ENCODE results near the gene PLXNA1.

PLXNA1 gene

DNA sequence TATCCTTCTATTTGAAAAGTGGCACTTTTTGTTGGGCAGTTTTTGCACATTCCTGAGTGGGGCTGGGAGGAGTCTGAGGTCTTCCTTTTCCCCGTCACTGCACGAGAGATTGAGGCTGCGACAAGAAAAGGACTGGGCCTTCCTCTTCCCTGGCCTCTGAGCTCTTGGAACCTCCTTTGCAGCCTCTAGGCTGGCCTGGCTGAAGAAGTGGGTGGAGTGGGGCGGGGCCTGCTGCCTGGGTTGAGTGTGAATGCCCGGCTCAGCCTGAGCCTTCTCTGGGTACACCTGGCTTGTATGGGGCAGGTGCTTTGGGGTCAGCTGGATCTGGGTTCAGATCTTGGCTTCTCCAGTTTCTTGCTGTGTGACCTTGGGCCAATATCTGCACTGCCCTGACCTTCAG, 43.1 kb downstream of the PLXNA1 start:
- DNase-seq, result no peak

DNA sequence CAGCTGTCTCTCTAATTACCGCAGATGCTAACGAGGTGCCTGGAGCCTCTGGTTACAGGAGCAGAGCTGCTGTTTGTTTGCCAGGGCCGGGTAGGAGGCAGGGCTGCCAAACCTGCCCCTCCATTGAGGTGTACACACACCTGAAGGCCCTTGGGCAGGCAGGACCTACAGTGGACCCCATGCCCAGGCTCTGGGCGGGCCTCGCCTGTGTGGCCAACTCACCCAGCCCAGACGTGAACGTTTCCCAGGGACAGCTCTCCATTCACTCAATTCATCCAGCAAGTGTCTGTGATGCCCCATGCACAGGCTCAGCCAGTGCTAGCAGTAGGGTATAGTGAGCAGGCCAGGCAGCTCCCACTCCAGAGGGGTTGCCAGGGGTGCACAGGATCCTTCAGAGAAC, 43.7 kb downstream of the PLXNA1 start:
- no peak for DNase-seq

DNA sequence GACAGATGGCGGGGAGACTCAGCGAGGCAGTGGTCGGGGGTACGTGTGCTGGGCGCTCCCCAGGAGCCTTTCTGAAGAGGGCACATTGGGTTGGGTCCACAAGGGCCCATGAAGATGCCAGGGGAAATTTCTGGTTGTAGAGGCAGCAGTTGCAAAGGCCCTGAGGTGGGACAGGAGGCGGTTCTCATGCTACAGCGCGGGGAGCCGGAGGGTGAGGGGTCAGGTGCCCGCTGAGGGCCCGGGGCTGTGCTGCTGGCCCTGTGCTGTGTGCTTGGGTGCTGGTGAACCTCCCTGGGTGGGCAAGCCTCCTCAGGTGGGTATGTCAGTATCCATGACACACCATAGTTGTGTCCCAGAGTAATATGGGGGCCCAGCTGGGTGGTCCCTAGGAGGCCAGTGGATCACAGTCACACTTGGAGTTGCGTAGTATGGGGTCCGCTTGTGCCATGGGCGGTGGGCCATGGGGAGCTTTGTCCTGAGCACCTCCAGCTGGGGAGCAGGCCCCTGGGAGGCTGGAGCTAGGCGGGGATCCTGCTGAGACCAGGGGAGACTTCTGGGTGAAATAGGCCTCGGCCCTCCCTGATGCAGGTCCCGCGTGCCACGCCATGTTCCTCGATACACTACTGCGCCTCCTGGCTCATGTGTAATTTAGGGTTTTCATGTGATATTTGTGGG, 44.3 kb downstream of the PLXNA1 start:
- DNase-seq, result no peak

DNA sequence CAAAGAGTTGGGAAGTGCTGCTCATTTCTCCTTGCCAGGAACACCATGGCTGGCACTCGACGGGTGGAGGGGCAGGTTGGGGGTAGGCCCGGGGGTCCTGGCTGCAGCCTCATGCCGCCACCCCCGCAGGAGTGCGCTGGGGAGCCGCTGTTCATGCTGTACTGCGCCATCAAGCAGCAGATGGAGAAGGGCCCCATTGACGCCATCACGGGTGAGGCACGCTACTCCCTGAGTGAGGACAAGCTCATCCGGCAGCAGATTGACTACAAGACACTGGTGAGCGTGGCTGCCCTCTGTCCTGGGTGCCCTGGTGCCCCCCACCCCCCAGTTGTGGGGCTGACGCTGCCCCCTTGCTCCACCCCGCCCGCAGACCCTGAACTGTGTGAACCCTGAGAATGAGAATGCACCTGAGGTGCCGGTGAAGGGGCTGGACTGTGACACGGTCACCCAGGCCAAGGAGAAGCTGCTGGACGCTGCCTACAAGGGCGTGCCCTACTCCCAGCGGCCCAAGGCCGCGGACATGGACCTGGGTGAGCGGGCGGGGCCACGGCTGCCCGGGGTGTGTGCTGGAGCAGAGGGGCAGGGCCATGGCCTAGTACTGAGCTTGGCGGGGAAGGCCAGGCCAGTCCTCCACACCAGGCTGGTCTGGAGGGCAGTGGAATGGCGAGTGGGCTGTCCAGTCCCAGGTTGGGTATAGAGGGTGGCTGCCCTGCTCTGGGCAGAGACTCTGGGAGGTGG, 45.1 kb downstream of the PLXNA1 start:
- DNase-seq, result no peak

DNA sequence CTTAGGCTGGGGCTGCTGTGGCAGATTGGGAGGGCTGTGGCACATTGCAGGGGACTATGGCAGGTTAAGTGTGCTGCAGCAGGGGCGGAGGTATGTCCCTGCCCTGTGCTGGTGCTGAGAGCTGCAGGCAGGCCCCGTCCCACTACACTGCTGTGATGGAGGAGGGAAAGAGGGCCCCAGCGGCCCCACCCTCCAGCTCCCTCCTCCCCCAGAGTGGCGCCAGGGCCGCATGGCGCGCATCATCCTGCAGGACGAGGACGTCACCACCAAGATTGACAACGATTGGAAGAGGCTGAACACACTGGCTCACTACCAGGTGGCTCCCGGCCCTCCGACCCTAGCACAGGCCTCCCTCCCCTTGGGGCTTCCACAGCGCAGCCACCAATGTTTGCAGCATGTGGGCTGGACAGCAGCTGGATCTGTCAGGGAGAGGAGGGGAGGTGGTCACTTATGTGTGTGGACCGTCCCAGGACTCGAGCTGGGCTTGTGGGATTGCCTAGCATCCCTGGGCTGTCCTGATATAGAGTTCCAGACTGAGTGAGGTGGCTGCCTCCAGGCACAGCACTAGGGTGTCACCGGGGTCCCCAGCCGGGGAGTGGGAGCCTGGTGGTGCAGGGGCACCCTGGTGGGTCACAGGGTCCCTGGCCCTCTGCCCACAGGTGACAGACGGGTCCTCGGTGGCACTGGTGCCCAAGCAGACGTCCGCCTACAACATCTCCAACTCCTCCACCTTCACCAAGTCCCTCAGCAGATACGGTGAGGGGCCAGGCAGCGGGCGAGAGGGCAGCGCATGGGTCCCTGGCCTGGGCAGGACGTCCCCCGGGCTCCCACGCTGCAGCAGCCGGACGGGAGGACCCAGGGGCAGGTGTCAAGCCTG, 46.1 kb downstream of the PLXNA1 start:
- DNase-seq, result no peak

DNA sequence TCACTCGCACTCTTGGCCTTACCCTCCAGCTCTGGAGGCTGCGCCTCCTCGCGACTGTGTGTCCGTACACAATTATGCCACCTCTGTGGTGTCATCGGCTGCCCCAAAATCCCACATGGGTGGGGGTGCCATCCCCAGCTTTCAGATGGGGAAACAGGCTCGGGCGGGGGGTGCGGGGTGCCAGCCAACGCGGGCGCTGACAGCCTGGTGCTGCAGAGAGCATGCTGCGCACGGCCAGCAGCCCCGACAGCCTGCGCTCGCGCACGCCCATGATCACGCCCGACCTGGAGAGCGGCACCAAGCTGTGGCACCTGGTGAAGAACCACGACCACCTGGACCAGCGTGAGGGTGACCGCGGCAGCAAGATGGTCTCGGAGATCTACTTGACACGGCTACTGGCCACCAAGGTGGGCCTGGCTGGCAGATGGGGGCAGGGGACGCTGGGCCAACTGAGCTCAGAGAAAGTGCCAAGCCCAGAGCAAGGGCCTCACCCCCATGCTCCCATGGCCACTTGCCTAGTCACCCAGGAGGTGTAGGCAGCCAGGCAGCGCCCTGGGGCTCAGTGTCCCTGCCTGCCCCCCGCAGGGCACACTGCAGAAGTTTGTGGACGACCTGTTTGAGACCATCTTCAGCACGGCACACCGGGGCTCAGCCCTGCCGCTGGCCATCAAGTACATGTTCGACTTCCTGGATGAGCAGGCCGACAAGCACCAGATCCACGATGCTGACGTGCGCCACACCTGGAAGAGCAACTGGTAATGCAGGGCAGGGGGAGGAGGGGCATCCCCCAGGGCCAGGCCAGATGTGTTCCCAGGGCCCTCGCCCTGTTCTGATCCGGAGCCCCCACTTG, 47.0 kb downstream of the PLXNA1 start:
- no peak for DNase-seq

DNA sequence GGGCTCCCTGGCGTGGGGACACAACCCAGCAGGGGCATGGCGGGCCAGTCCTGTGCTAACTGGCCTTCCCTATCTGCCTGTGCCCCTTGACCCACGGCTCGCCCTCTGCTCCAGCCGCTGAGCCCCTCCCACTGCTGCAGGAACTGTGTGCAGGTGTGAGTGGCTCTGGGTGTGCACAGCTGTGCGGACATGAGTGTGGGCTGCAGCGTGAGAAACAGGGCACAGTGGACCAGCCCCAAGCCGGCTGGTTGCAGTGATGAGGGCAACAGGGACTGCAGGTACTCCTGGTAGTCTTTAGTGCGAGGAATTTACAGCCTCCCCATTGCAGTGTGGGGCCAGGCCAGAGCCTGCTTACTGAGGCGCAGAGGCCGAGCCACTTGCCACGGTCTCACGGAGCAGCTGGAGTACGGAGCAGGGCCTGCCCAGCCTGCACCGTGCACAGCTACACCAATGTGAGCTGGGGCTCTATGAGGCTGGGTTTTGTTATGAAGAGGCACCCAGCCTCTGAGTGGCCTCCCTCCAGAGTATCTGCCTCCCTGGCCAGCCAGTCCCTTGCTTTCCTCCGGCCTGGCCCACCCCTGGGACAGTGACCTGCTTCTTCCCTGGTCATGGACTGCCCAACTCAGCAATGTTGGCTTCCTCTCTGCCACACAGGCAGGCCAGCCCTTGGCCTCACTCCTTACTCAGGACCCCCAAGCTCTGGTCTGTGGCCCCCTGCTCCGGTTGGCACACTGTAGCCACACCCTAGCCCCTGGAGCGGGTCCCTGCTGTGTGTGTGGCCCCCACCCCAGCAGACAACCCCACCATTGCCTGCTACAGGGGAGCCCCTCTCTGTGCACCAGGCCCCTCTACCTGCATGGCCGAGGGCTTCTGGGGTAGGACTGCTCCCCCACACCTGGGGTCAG, 47.8 kb downstream of the PLXNA1 start:
- no peak for DNase-seq

DNA sequence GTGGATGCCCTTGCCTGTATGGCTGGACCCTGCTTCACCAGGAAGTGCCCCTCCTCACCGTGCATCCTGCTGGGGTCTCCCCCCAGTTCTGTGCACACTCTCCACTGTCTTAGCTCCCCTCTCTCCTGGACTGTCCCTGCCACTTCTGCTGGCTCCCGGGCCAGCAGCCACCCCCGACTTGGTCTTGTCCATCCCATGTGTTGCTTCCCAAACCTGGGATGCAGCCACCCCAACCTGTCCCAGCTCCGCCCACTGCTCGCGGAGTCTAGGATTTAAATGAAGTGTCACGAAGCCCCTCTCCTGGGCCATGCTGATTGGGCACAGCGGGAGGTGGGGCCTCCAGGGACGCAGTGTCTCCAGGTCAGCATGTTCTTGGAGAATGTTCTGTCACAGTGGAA, 48.5 kb downstream of the PLXNA1 start:
- no peak for DNase-seq

DNA sequence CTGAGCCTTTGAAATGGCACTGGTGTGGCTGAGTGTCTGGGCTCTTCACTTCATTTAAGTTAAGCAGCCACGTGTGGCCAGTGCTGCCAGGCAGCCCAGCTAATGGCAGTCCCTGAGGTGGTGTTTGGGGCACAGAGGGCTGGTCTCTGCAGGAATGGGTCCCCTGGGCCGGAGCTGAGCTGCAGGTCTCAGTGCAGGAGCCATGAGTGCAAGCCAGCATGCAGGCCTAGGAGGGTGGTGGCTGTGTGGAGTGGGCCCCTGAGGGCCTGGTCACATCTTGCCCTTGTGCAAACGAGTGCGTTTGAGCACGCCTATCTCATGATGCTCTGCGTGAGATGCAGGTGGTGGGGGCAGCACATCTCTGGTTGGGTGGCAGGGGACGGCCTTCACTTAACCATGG, 48.9 kb downstream of the PLXNA1 start:
- no peak for DNase-seq

DNA sequence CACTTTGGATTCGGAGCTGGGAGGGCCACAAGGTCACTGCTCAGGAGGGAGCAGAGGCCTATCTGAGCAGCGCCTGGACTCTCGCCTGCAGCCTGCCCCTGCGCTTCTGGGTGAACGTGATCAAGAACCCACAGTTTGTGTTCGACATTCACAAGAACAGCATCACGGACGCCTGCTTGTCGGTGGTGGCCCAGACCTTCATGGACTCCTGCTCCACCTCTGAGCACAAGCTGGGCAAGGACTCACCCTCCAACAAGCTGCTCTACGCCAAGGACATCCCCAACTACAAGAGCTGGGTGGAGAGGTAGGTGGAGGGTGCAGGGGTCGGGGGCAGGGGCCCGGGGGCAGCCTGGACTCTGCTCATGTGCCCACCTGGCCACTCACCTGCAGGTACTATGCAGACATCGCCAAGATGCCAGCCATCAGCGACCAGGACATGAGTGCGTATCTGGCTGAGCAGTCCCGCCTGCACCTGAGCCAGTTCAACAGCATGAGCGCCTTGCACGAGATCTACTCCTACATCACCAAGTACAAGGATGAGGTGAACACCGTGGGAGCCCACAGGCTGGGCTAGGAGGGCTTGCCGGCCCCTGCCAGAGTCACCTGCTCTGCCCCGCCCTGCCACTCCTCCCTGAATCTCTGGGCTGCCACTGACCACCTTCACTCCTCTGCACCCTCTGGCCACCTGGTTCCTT, 49.5 kb downstream of the PLXNA1 start:
- no peak for DNase-seq
